Measurements from ENCODE around the gene GPHN. TPM values are rescaled to one million over a fixed set of nuclear protein-coding genes. Genes with fewer than 3 reads are reported as not detected.

The GPHN gene
- total RNA-seq, 3 donors from 2014 or later = 32.8 to 57.0 (median 38.1) TPM

DNA sequence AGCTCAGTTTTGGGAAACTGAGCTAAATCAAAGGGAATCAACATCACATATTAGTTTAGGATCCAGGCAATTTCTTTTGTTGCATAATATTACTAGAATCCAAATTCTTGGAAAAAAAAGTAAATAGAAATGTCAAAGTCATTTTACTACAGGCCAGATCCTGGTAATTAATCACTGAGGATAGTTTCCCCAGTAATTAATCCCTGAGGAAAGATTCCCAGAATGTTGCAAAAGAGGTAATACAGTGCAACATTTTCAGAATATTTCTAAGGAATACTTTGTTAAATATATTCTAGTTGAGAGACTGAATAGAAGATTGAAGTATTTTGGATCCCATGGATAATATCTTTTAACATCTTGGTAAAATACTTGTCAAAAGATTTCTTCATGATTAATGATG, 474.3 kb downstream of the GPHN start:
- ATAC-seq (no peak), DNase-seq (no peak)
- Histone ChIP-seq H3K36me3 (ENCODE audit: low read depth) (no peaks in the 10 kb centered on the region), H3K9me3 (no peaks in the 10 kb centered on the region), H3K4me3 (no peak overlapping the region), H3K4me1 (ENCODE audit: low read depth) (no peaks in the 10 kb centered on the region)
- TF ChIP-seq, protein P1, sequence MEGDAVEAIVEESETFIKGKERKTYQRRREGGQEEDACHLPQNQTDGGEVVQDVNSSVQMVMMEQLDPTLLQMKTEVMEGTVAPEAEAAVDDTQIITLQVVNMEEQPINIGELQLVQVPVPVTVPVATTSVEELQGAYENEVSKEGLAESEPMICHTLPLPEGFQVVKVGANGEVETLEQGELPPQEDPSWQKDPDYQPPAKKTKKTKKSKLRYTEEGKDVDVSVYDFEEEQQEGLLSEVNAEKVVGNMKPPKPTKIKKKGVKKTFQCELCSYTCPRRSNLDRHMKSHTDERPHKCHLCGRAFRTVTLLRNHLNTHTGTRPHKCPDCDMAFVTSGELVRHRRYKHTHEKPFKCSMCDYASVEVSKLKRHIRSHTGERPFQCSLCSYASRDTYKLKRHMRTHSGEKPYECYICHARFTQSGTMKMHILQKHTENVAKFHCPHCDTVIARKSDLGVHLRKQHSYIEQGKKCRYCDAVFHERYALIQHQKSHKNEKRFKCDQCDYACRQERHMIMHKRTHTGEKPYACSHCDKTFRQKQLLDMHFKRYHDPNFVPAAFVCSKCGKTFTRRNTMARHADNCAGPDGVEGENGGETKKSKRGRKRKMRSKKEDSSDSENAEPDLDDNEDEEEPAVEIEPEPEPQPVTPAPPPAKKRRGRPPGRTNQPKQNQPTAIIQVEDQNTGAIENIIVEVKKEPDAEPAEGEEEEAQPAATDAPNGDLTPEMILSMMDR (IDR thresholded peaks at IDR 0.05) = no peak
- intact Hi-C loops (cut with DNase I, micrococcal nuclease) = no loop called here

DNA sequence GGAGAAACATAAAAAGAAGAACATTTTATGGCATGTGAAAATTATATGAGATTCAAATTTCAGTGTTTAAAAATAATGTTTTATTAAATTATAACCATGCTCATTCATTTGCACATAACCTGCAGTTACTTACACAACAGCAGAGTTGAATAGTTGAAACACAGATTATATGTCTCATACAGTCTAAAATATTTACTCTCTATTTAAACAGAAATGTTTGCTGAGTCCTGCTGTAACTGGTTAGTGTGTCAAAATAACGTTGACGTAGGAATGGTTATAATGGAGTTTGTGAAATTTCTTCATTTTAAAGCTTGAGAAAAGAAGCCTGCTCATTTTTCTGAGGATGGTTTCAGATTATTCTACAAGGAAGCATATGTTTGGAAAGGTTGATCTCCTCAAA, 484.8 kb downstream of the GPHN start:
- Histone ChIP-seq H3K4me3 (no peak overlapping the region), H3K36me3 (ENCODE audit: low read depth) (no peaks in the 10 kb centered on the region), H3K4me1 (ENCODE audit: low read depth) (no peaks in the 10 kb centered on the region), H3K9me3 (no peaks in the 10 kb centered on the region)
- intact Hi-C loops (cut with DNase I, micrococcal nuclease) = no loop called here
- ATAC-seq (no peak), DNase-seq (no peak)
- TF ChIP-seq, protein P1 (IDR thresholded peaks at IDR 0.05) = no peak

DNA sequence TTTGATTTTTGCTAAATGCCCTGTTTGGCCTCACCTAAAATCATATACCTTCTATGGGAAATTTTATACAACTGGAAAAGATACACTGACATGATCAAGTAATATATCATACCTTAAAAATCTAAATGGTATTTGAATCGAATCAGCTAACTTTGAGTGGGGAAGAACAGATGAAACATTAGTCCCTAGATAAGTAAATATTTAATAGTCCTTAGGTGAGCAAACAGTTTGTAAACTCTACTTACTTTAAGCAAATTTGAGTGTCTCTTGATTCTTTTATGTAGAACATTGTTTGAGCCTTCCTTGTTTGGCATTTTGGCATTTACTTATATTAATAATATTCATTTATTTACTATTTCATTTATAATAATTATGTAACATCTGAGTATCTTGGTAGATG, 485.6 kb downstream of the GPHN start:
- DNase-seq (no peak), ATAC-seq (no peak)
- Histone ChIP-seq H3K36me3 (ENCODE audit: low read depth) (no peaks in the 10 kb centered on the region), H3K4me3 (no peak overlapping the region), H3K4me1 (ENCODE audit: low read depth) (no peaks in the 10 kb centered on the region), H3K9me3 (no peaks in the 10 kb centered on the region)
- TF ChIP-seq, protein P1 (IDR thresholded peaks at IDR 0.05) = no peak
- intact Hi-C loops (cut with DNase I, micrococcal nuclease) = no loop called here

DNA sequence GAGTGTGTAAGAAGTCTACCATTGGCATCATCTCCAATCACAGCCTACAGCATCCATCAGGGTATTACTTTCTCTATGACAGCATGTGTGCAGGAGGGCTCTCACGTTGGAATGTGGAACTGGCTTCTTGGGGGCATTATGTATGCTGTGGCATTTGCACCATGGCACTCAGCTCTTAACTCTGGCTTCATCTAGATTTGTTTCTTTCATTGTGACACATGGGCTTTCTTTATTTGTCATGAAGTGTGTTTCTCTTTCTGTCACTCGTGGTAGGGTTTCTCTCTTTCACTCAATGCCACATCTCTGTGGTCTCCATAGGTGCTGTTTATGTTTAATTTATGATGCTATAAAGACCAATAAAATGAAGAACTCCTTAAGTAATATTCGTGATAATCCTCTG, 490.1 kb downstream of the GPHN start:
- no peaks in the 10 kb centered on the region for H3K36me3 ChIP-seq (ENCODE audit: low read depth)
- no peaks in the 10 kb centered on the region for H3K9me3 ChIP-seq
- intact Hi-C loops (cut with DNase I, micrococcal nuclease) = no loop called here
- H3K4me3 ChIP-seq = no peak overlapping the region
- no peak for ATAC-seq
- H3K4me1 ChIP-seq (ENCODE audit: low read depth) = no peaks in the 10 kb centered on the region
- TF ChIP-seq, protein P1 (IDR thresholded peaks at IDR 0.05) = no peak
- DNase-seq = no peak

DNA sequence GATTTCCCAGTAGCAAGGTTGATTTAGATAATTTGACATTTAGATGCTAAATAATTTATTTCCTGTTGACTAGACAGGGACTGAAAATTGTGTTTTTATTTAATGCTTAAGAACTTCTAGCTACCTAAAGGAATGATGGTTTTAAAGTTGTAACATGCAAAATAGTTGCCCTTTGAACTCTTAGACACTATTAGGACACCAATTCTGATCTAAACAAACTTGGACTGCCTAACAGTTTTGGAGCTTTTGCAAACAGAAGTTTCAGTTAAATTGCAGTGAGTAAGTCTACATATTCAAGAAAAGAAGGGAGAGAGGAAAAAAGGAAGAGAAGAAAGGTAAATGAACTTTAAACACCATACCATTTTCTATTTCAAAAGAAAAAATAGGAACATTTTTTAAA, 492.0 kb downstream of the GPHN start:
- H3K4me1 ChIP-seq (ENCODE audit: low read depth) = no peaks in the 10 kb centered on the region
- H3K9me3 ChIP-seq = no peaks in the 10 kb centered on the region
- intact Hi-C loops (cut with DNase I, micrococcal nuclease) = no loop called here
- no peak overlapping the region for H3K4me3 ChIP-seq
- no peak for ATAC-seq
- TF ChIP-seq, protein P1 (IDR thresholded peaks at IDR 0.05) = no peak
- no peak for DNase-seq
- no peaks in the 10 kb centered on the region for H3K36me3 ChIP-seq (ENCODE audit: low read depth)

All from mucosa of descending colon (tissue), 3 donors.